Nephron progenitor cell (in vitro differentiated cells): ENCODE measurements around the gene CST3.
"Not testable (repeated sequence)": the region's sequence is repeated elsewhere in the genome, so short reads cannot be mapped to it uniquely, and the experiment has no call there.

Experiments
- DNase-seq: peaks from one replicate; pipeline ENCODE4 v3.0.0; 2021
- H3K27ac Mint-ChIP-seq: 2 replicates; pipeline ENCODE4 v1.8.0; 2021; ENCODE audit warnings: mild to moderate bottlenecking, moderate library complexity, mixed read lengths
- H3K27me3 Mint-ChIP-seq: 2 replicates; pipeline ENCODE4 v1.8.0; 2021; ENCODE audit warnings: mild to moderate bottlenecking, low read depth, mixed read lengths; ENCODE audit not compliant: poor library complexity
- H3K36me3 Mint-ChIP-seq: 2 replicates; pipeline ENCODE4 v1.8.0; 2021; ENCODE audit warnings: low read depth, mixed read lengths
- H3K4me1 Mint-ChIP-seq: 2 replicates; pipeline ENCODE4 v1.8.0; 2021; ENCODE audit warnings: mixed read lengths
- H3K4me3 Mint-ChIP-seq: 2 replicates; pipeline ENCODE4 v1.8.0; 2021; ENCODE audit warnings: mild to moderate bottlenecking, moderate library complexity, mixed read lengths
- H3K9me3 Mint-ChIP-seq: 2 replicates; pipeline ENCODE4 v1.8.0; 2021; ENCODE audit warnings: mild to moderate bottlenecking, moderate library complexity, mixed read lengths
- TF ChIP-seq, protein P1 (sequence below): fragments of 200-600 bp; sonication (generic); IDR thresholded peaks from 2 replicates; pipeline ENCODE4 v1.5.0; 2021; ENCODE audit warnings: antibody characterized with exemption

The CST3 gene

DNA sequence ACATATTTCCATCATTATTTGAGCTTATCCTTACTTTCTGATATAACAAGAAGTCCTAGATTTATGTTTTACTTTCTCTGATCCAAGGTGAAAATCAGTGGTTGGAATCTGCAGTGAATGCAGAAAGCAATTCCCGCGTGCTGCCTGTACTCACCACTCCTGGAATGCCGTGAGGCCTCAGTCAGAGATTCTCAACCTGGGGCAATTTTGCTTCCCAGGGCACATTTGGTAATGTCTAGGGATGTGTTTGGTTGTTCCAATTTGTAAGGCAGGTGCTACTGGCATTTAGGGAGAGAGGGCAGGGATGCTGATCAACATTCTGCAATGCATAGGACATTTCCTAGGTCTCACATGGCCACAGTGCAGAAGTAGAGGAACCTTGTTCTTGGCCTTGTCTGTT, 27.2 kb upstream of the CST3 start:
- no peak overlapping the region for H3K27ac Mint-ChIP-seq

DNA sequence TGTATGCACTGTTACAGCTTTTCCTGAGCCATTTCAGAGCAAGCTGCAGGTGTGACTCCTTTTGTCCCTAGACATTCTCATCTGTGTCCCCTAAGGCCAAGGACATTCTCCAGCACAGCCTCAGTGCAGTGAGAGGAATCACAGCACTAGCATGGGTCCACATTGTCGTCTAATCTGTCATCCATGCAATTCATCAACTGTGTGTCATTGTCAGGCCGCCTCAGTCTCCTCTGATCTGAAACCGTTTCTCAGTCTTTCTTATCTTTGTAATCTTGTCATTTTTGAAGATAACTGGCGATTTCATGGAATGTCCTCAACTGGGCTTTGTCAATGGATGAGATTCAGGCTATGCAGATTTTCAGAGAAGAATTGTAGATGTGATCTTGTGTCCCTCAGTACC, 26.3 kb upstream of the CST3 start:
- H3K4me3 Mint-ChIP-seq, H3K9me3 Mint-ChIP-seq, H3K27me3 Mint-ChIP-seq, DNase-seq, H3K36me3 Mint-ChIP-seq, H3K27ac Mint-ChIP-seq: not testable (repeated sequence)
- peaks cover 22% of the 10 kb centered on the region for H3K4me1 Mint-ChIP-seq

More for the DNA sequence above, 27.2 kb upstream of the CST3 start:
- Mint-ChIP-seq H3K27me3 (no peaks in the 10 kb centered on the region), H3K4me3 (no peak overlapping the region), H3K9me3 (no peaks in the 10 kb centered on the region), H3K36me3 (no peaks in the 10 kb centered on the region), H3K4me1 (peaks cover 19% of the 10 kb centered on the region)
- TF ChIP-seq, protein P1, sequence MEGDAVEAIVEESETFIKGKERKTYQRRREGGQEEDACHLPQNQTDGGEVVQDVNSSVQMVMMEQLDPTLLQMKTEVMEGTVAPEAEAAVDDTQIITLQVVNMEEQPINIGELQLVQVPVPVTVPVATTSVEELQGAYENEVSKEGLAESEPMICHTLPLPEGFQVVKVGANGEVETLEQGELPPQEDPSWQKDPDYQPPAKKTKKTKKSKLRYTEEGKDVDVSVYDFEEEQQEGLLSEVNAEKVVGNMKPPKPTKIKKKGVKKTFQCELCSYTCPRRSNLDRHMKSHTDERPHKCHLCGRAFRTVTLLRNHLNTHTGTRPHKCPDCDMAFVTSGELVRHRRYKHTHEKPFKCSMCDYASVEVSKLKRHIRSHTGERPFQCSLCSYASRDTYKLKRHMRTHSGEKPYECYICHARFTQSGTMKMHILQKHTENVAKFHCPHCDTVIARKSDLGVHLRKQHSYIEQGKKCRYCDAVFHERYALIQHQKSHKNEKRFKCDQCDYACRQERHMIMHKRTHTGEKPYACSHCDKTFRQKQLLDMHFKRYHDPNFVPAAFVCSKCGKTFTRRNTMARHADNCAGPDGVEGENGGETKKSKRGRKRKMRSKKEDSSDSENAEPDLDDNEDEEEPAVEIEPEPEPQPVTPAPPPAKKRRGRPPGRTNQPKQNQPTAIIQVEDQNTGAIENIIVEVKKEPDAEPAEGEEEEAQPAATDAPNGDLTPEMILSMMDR, result no peak
- DNase-seq, result no peak

DNA sequence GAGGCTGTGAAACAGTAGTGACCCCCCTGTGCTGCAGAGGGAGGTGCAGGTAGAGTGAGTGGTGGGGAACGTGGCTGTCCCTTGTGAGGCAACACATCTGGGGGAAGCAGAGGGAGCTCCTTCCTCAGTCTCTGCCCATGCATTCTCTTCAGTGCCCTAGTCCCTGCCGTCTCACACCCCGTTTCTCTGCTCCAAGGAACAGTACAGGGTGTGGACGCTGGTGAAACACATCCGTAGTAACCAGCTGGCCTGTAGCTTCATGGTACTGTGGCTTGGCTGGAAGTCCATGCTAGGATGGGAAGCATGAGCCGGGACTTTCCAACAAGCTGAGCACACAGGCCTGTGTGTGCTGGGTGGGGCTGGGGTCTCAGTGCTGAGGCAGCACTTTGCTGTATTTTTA, 25.4 kb upstream of the CST3 start:
- Mint-ChIP-seq H3K4me1 (peaks cover 22% of the 10 kb centered on the region), H3K4me3 (no peak overlapping the region), H3K27me3 (no peaks in the 10 kb centered on the region), H3K36me3 (no peaks in the 10 kb centered on the region), H3K27ac (no peak overlapping the region), H3K9me3 (no peaks in the 10 kb centered on the region)
- TF ChIP-seq, protein P1, result no peak
- DNase-seq, result no peak

DNA sequence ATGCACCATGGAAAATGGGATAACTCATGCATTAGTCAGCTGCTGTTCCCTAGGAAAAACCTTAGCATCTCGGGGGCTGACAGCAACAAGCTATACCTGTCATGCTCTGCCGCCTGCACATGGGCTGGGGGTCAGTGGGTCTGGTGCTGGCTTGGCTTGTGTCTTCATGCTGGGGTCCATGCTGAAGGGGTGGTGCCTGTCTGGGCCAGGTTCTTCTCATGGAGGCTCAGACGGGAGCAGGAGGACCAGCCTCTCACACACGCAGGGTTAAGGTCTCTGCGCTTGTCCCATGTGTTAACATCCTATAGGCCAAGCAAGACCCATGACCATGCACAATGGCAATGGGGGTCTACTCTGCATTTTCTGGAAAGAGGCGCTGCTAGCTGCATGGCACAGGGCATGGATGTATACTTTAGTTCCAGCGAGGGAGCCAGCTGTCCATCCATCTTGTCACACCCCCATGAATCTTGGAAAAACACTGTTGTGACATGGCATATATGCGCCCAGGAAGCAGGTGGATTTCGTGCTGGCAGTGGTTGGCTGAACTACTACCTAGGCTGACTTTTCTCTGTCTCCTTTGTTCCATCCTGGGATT, 24.6 kb upstream of the CST3 start:
- Mint-ChIP-seq H3K4me1 (peaks cover 22% of the 10 kb centered on the region), H3K9me3 (no peaks in the 10 kb centered on the region), H3K36me3 (no peaks in the 10 kb centered on the region), H3K27ac (no peak overlapping the region), H3K4me3 (no peak overlapping the region), H3K27me3 (no peaks in the 10 kb centered on the region)
- no peak for DNase-seq
- TF ChIP-seq, protein P1, result no peak

DNA sequence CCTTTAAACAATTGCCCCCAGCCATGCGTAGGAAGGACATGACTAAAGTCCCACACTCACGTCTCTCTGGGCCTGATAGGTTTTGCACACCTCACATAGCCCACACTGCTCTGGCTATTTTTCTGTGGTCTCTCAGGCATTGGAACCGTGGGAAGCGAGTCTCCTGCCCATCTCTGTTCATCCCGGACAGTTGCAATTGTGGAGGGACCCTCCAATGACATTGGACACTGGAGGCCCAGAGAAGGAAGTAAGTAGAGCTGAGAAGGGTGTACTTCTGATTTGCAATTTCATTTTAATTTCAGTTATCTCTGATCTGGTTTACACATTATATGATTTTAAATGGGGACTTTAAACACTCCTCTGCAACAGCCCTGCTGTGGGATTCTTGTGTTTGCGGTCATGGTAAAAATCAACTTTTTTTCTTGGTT, 23.3 kb upstream of the CST3 start:
- Mint-ChIP-seq H3K4me3 (no peak overlapping the region), H3K27ac (no peak overlapping the region), H3K36me3 (no peaks in the 10 kb centered on the region), H3K27me3 (peaks cover 2% of the 10 kb centered on the region), H3K9me3 (no peaks in the 10 kb centered on the region), H3K4me1 (peaks cover 29% of the 10 kb centered on the region)
- TF ChIP-seq, protein P1, result no peak
- no peak for DNase-seq

DNA sequence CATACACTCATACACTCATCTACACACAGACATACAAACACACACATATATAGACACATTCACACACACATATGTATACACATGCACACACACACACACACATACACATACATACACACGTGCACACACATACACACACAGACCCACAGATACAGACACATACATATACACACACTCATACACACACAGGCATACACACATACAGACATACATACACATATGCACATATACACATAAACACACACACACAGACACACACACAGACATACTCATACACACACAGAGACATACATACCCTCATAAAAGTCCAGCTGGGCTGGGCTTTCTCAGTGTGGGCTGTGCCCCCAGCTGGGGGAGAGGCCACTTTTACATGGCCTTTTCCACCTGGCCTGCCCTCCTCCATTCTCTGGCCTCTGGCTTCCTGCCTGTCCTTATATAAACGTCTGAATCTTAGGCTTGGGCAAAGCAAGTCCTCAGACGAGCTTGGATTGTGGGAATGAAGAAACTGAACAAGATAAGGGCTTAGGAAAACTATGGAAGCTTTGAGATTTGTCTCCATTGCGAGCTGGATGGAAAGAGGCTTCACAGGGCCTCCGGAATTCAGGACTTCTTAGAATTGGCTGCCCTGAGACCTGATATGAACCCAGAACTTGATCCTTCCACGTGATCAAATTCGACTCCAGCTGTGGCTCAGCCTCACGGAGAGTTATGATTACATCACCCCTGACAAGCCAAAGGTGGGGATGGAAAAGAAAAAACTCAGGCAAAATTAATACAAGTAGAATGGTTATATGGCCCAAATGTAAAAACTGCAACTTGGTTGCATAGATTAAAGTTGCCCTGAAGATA, 22.5 kb upstream of the CST3 start:
- TF ChIP-seq, protein P1, result no peak
- no peaks in the 10 kb centered on the region for H3K36me3 Mint-ChIP-seq
- peaks cover 30% of the 10 kb centered on the region for H3K4me1 Mint-ChIP-seq
- DNase-seq, result no peak
- peak overlapping the region; percentile 0 for H3K27ac Mint-ChIP-seq
- H3K27me3 Mint-ChIP-seq, result peaks cover 2% of the 10 kb centered on the region
- H3K4me3 Mint-ChIP-seq, result no peak overlapping the region
- H3K9me3 Mint-ChIP-seq, result no peaks in the 10 kb centered on the region

DNA sequence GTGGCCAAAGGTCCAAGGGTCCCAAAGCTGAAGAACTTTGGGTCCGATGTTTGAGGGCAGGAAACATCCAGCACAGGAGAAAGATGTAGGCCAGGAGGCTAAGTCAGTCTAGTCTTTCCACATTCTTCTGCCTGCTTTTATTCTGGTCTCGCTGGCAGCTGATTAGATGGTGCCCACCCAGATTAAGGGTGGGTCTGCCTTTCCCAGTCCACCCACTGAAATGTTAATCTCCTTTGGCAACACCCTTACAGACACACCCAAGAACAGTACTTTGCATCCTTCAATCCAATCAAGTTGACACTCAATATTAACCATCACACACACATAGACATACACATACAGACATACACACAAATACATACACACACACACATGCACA, 21.8 kb upstream of the CST3 start:
- H3K36me3 Mint-ChIP-seq, H3K27me3 Mint-ChIP-seq, H3K4me3 Mint-ChIP-seq, DNase-seq, H3K9me3 Mint-ChIP-seq: not testable (repeated sequence)
- Mint-ChIP-seq H3K27ac (peak overlapping the region; percentile 0), H3K4me1 (peaks cover 30% of the 10 kb centered on the region)
